Endothelial cell of umbilical vein (primary cell): Measurements from ENCODE around the gene RDH5. TPM values are rescaled to one million over a fixed set of nuclear protein-coding genes. Genes with fewer than 3 reads are reported as not detected.
A peak's percentile ranks its signal among the peaks of the same experiment; 100 is the strongest.

Experiments used
- BruUV-seq: library from RNA; stranded (reverse); fragments of 400-500 nt; replicated peaks from 2 replicates; lab custom pipeline; 2021; lab: Mats Ljungman, UMichigan
- CTCF ChIA-PET: fragments of 300-600, 350-600 bp; sonication (Branson Sonifier 250); formaldehyde crosslinking; loops from one replicate; lab custom pipeline; 2021; ENCODE audit warnings: antibody characterized with exemption, inconsistent platforms; lab: Charles Lee
- POLR2A ChIA-PET: fragments of 300-600, 350-600 bp; sonication (Branson Sonifier 250); formaldehyde crosslinking; loops from one replicate; lab custom pipeline; 2021; ENCODE audit warnings: antibody characterized with exemption, inconsistent platforms; lab: Charles Lee
- DNase-seq: peaks from one replicate; pipeline ENCODE4 v3.0.0-alpha.2; 2011; ENCODE audit warnings: low read depth, low spot score
- FAIRE-seq: peaks from 2 replicates; lab custom pipeline; 2011; peaks lifted over from hg19 to GRCh38; lab: Jason Lieb, UNC
- H2AFZ ChIP-seq: 2 replicates; pipeline ENCODE4 v1.6.0; 2012; ENCODE audit warnings: low read depth, low read length, control low read depth, inconsistent platforms
- H3K27ac ChIP-seq: 2 replicates; pipeline ENCODE4 v1.5.1; 2011; ENCODE audit warnings: low read depth, mild to moderate bottlenecking, control low read depth, low read length, moderate library complexity; ENCODE audit not compliant: insufficient read depth
- H3K27me3 ChIP-seq, 2 experiments: 2 replicates each; pipeline versions ENCODE4 v1.6.0 to v1.6.1; 2011; ENCODE audit warnings: low read length in 2 of 2, mixed read lengths in 1 of 2; ENCODE audit not compliant: control insufficient read depth in 2 of 2, insufficient read depth in 2 of 2
- H3K36me3 ChIP-seq, 2 experiments: 2 replicates in 1 of 2; 3 replicates in 1 of 2; pipeline ENCODE4 v1.5.1; 2011; ENCODE audit warnings: low read length in 2 of 2, mild to moderate bottlenecking in 1 of 2, moderate library complexity in 1 of 2; ENCODE audit not compliant: control insufficient read depth in 2 of 2, insufficient read depth in 2 of 2; ENCODE audit errors: extremely low read depth in 1 of 2
- H3K4me1 ChIP-seq: 3 replicates; pipeline ENCODE4 v1.5.1; 2011; ENCODE audit warnings: mild to moderate bottlenecking, low read length; ENCODE audit not compliant: control insufficient read depth, insufficient read depth; ENCODE audit errors: extremely low read depth
- H3K4me2 ChIP-seq: 2 replicates; pipeline ENCODE4 v1.6.1; 2011; ENCODE audit warnings: low read length, control low read depth, mixed read lengths; ENCODE audit not compliant: insufficient read depth
- H3K4me3 ChIP-seq, 3 experiments: fragments of 200-600 bp in 1 of 3; sonication (generic), shearing (Covaris generic) in 1 of 3; replicated peaks in 1 of 3; 2 replicates each; pipeline ENCODE4 v1.5.1; 2011 to 2016; ENCODE audit warnings: control low read depth in 3 of 3, low read length in 3 of 3, mild to moderate bottlenecking in 2 of 3, inconsistent platforms in 1 of 3, low read depth in 1 of 3, moderate library complexity in 1 of 3; ENCODE audit not compliant: insufficient read depth in 1 of 3
- H3K79me2 ChIP-seq: 2 replicates; pipeline ENCODE4 v1.6.0; 2012; ENCODE audit warnings: low read length, inconsistent platforms; ENCODE audit not compliant: control insufficient read depth, insufficient read depth
- H3K9ac ChIP-seq: replicated peaks from 2 replicates; pipeline ENCODE3; 2011; ENCODE audit warnings: low read length, control low read depth; ENCODE audit not compliant: insufficient read depth; ENCODE audit errors: extremely low read depth
- H3K9me1 ChIP-seq: replicated peaks from 3 replicates; pipeline ENCODE4 v1.6.0; 2011; ENCODE audit warnings: mild to moderate bottlenecking, low read length; ENCODE audit not compliant: control insufficient read depth, insufficient read depth; ENCODE audit errors: extremely low read depth
- H3K9me3 ChIP-seq: replicated peaks from 2 replicates; pipeline ENCODE4 v1.5.1; 2012; ENCODE audit warnings: low read length, inconsistent platforms; ENCODE audit not compliant: control insufficient read depth, insufficient read depth
- H4K20me1 ChIP-seq: replicated peaks from 2 replicates; pipeline ENCODE3; 2011; ENCODE audit warnings: mild to moderate bottlenecking, low read length; ENCODE audit not compliant: control insufficient read depth, insufficient read depth; ENCODE audit errors: extremely low read depth
- EZH2 ChIP-seq: IDR thresholded peaks from 2 replicates; pipeline ENCODE4 v1.6.1; 2012; ENCODE audit warnings: borderline replicate concordance, low read depth, mild to moderate bottlenecking, moderate library complexity, low read length, inconsistent platforms; ENCODE audit not compliant: severe bottlenecking
- GATA2 ChIP-seq: IDR thresholded peaks from 2 replicates; pipeline ENCODE4 v1.7.0; 2011; ENCODE audit warnings: low read depth, mild to moderate bottlenecking, moderate library complexity, mixed read lengths, low read length; ENCODE audit not compliant: insufficient read length, insufficient read depth
- JUN ChIP-seq: IDR thresholded peaks from 2 replicates; pipeline ENCODE4 v1.6.1; 2011; ENCODE audit warnings: borderline replicate concordance, low read depth; ENCODE audit not compliant: insufficient read length, insufficient read depth
- MYC ChIP-seq: IDR thresholded peaks from one replicate; pipeline ENCODE4 v1.6.1; 2011; ENCODE audit warnings: mild to moderate bottlenecking, low read depth, low read length
- POLR2A ChIP-seq: IDR thresholded peaks from 2 replicates; pipeline ENCODE4 v1.6.1; 2012; ENCODE audit warnings: low read depth, mild to moderate bottlenecking, control low read depth, low read length
- POLR2AphosphoS5 ChIP-seq: IDR thresholded peaks from 2 replicates; pipeline ENCODE4 v1.6.1; 2012; ENCODE audit warnings: low read depth, mild to moderate bottlenecking, control low read depth, low read length, moderate library complexity; ENCODE audit not compliant: insufficient read depth
- dilution Hi-C: fragments of 300-500 bp; cut with MboI; formaldehyde crosslinking; loops from one replicate; pipeline ENCODE4 v1.15.0; 2019; ENCODE audit warnings: low sequenced_read_pairs; ENCODE audit not compliant: extremely low pct_ligation_motif_present
- intact Hi-C: fragments of 100-400 bp; cut with micrococcal nuclease; formaldehyde crosslinking; loops from one replicate; pipeline ENCODE4 v1.10.0; 2022
- polyA plus RNA-seq, 4 experiments: library from polyadenylated mRNA; depleted of rRNA in 3 of 4; stranded (reverse) in 3 of 4; unstranded in 1 of 4; fragments of >200 nt; gene quantifications; 2 replicates each; pipeline versions ENCODE4 v1.2.1 to v1.2.3, GENCODE V29; 2011 to 2012; ENCODE audit warnings: missing spikeins in 1 of 4
- total RNA-seq: library from RNA; stranded (reverse); gene quantifications from 2 replicates; pipeline ENCODE4 v1.2.3, GENCODE V29; 2021
- TF ChIP-seq, protein P1 (sequence below), 2 donors: IDR thresholded peaks; 1 replicate in 1 of 2; 2 replicates in 1 of 2; pipeline ENCODE4 v1.5.1; 2011; ENCODE audit warnings: low read length in 2 of 2, mild to moderate bottlenecking in 2 of 2, moderate library complexity in 2 of 2, control low read depth in 1 of 2, inconsistent platforms in 1 of 2, low read depth in 1 of 2; ENCODE audit not compliant: insufficient read depth in 1 of 2; ENCODE audit errors: extremely low read depth in 1 of 2

Gene RDH5
- total and polyA plus RNA-seq, 2 donors (not counting 3 experiments of a cell fraction or from before 2014, with no cell fraction given), result 2.7 to 3.7 TPM

DNA sequence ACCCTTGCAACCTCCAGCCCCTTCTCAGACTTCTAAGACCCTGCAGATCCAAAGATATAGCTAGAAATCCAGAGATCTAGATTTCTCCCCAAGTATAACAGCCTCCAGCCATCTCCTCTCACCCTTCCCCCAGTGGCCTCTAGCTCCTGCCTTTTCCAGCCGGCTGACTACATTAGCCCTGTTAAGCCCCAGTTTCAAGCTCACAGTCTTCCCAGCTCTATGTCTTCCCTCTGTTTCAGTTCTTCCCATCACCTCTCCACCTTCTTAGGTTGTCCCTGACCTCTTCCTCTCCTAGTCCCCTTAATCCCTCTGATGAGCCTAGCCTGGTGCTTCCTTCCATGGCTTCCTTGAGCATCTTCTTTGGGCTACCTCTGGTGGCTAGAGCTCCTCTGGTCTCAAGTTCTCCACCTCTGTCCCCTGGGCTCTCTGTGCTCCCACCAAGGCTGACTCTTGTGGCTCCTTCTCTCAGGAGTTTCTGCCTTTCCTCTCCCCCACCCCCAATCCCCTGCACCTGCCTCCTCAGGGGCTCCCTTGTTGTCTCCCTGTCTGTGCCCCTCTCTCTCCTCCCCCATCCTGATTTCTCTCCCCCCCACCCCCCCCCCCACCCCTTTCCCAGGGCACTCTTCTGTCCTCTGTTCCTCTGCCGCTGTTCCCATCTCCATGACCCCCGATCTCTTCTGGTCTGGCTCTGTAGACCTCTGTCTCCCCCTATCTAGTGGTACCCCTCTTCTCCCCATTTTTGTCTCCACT, 21.9 kb downstream of the RDH5 start:
- FAIRE-seq (no peak), DNase-seq (no peak)
- Histone ChIP-seq H3K27me3 (no peaks in the 10 kb centered on the region), H4K20me1 (no peaks in the 10 kb centered on the region), H3K79me2 (no peaks in the 10 kb centered on the region), H3K4me2 (peak overlapping the region; percentile 68), H3K9me3 (no peaks in the 10 kb centered on the region), H3K4me1 (peaks cover 20% of the 10 kb centered on the region), H3K9me1 (no peaks in the 10 kb centered on the region), H3K27ac (no peak overlapping the region), H3K9ac (peak overlapping the region; percentile 47), H3K4me3 (peak overlapping the region in 1 of 3 experiments; percentile 35), H2AFZ (peak overlapping the region; percentile 94), H3K36me3 (no peaks in the 10 kb centered on the region)
- TF ChIP-seq POLR2A (no peak), POLR2AphosphoS5 (no peak), EZH2 (no peak), MYC (no peak), JUN (no peak), GATA2 (no peak)
- TF ChIP-seq, protein P1, sequence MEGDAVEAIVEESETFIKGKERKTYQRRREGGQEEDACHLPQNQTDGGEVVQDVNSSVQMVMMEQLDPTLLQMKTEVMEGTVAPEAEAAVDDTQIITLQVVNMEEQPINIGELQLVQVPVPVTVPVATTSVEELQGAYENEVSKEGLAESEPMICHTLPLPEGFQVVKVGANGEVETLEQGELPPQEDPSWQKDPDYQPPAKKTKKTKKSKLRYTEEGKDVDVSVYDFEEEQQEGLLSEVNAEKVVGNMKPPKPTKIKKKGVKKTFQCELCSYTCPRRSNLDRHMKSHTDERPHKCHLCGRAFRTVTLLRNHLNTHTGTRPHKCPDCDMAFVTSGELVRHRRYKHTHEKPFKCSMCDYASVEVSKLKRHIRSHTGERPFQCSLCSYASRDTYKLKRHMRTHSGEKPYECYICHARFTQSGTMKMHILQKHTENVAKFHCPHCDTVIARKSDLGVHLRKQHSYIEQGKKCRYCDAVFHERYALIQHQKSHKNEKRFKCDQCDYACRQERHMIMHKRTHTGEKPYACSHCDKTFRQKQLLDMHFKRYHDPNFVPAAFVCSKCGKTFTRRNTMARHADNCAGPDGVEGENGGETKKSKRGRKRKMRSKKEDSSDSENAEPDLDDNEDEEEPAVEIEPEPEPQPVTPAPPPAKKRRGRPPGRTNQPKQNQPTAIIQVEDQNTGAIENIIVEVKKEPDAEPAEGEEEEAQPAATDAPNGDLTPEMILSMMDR (IDR thresholded peaks at IDR 0.05; ENCODE audit: extremely low read depth in 1 of 2, insufficient read depth in 1 of 2, low read depth in 1 of 2, low read length in 2 of 2), result no peak
- no TSS peak for BruUV-seq
- dilution Hi-C loops (no loop called here), intact Hi-C loops (loop anchor here (1.0 kb wide), 1 partner anchor 376 kb away; the partner anchor contains the start of gene ZC3H10)
- POLR2A ChIA-PET, result interaction anchor here (0.7 kb wide), 1 partner anchor 378 kb away, joined by 7 read pairs; no protein-coding TSS in a partner anchor
- CTCF ChIA-PET, result interaction anchor here (0.5 to 4.2 kb wide), 4 partner anchors 254 to 362 kb away, joined by 3 to 21 read pairs (median 5); partner anchors contain the start of gene PA2G4
